SK-N-SH (cell line): ENCODE data around the gene BAIAP2L2. TPM values are rescaled to one million over a fixed set of nuclear protein-coding genes. Genes with fewer than 3 reads are reported as not detected.

Experiments
- CTCF ChIA-PET: fragments of 300-600, 350-600 bp; formaldehyde crosslinking; extraction: SDS; loops from one replicate; lab custom pipeline; 2021; lab: Yijun Ruan, JAX
- POLR2A ChIA-PET: fragments of 350-600 bp; sonication (Branson Sonifier 250); formaldehyde crosslinking; extraction: SDS; loops from one replicate; lab custom pipeline; 2020; ENCODE audit warnings: antibody characterized with exemption, inconsistent platforms; lab: Yijun Ruan, JAX
- DNase-seq: peaks from one replicate; pipeline ENCODE4 v3.0.0; 2012
- H2AFZ ChIP-seq: fragments of 200-600 bp; sonication (generic); 2 replicates; pipeline ENCODE4 v1.8.1; 2016; ENCODE audit warnings: antibody characterized with exemption, mild to moderate bottlenecking, low read depth
- H3F3A ChIP-seq: fragments of 200-600 bp; sonication (generic); replicated peaks from 2 replicates; pipeline ENCODE3; 2016; ENCODE audit warnings: antibody characterized with exemption, mild to moderate bottlenecking; ENCODE audit not compliant: insufficient read depth
- H3K27ac ChIP-seq, 2 experiments: fragments of 200-500 bp in 1 of 2; fragments of 200-600 bp in 1 of 2; sonication (Bioruptor generic) in 1 of 2; sonication (generic), shearing (Covaris generic) in 1 of 2; 2 replicates each; pipeline versions ENCODE4 v1.5.1 to v1.6.1; 2014 to 2016; ENCODE audit warnings: low read depth in 2 of 2, inconsistent platforms in 1 of 2, low read length in 1 of 2, mild to moderate bottlenecking in 1 of 2, mixed read lengths in 1 of 2
- H3K27me3 ChIP-seq: fragments of 200-600 bp; sonication (generic), shearing (Covaris generic); 2 replicates; pipeline ENCODE4 v1.6.1; 2016; ENCODE audit warnings: mixed run types; ENCODE audit not compliant: insufficient read depth
- H3K36me3 ChIP-seq, 2 experiments: fragments of 200-500 bp in 1 of 2; fragments of 200-600 bp in 1 of 2; sonication (Bioruptor generic) in 1 of 2; sonication (generic) in 1 of 2; replicated peaks in 1 of 2; 2 replicates each; pipeline versions ENCODE3 to v1.5.1; 2014 to 2016; ENCODE audit warnings: low read length in 1 of 2, mild to moderate bottlenecking in 1 of 2; ENCODE audit not compliant: insufficient read depth in 2 of 2, control insufficient read depth in 1 of 2
- H3K4me1 ChIP-seq, 2 experiments: fragments of 200-500 bp in 1 of 2; fragments of 200-600 bp in 1 of 2; sonication (Bioruptor generic) in 1 of 2; sonication (generic), shearing (Covaris generic) in 1 of 2; 2 replicates each; pipeline versions ENCODE4 v1.5.1 to v1.6.1; 2014 to 2016; ENCODE audit warnings: low read depth in 1 of 2, low read length in 1 of 2, mixed run types in 1 of 2; ENCODE audit not compliant: insufficient read depth in 2 of 2, control insufficient read depth in 1 of 2
- H3K4me2 ChIP-seq: fragments of 200-600 bp; sonication (generic), shearing (Covaris generic); 2 replicates; pipeline ENCODE4 v1.6.1; 2017; ENCODE audit warnings: mixed run types
- H3K4me3 ChIP-seq, 2 experiments: fragments of 200-500 bp in 1 of 2; fragments of 200-600 bp in 1 of 2; sonication (Bioruptor generic) in 1 of 2; sonication (generic), shearing (Covaris generic) in 1 of 2; 2 replicates each; pipeline versions ENCODE4 v1.5.1 to v1.8.1; 2014 to 2016; ENCODE audit warnings: low read depth in 2 of 2, inconsistent platforms in 1 of 2, low read length in 1 of 2, mild to moderate bottlenecking in 1 of 2, mixed read lengths in 1 of 2, moderate library complexity in 1 of 2
- H3K79me2 ChIP-seq: fragments of 200-600 bp; sonication (generic); 2 replicates; pipeline ENCODE4 v1.8.1; 2017; ENCODE audit warnings: mild to moderate bottlenecking; ENCODE audit not compliant: insufficient read depth
- H3K9ac ChIP-seq: fragments of 200-600 bp; sonication (generic); 2 replicates; pipeline ENCODE4 v1.6.1; 2017; ENCODE audit warnings: mixed run types
- H3K9me2 ChIP-seq: fragments of 200-600 bp; sonication (generic); 2 replicates; pipeline ENCODE4 v1.6.1; 2017; ENCODE audit warnings: mixed run types
- H3K9me3 ChIP-seq: fragments of 200-600 bp; sonication (generic); 2 replicates; pipeline ENCODE4 v1.6.1; 2017; ENCODE audit warnings: mixed run types, mild to moderate bottlenecking, moderate library complexity
- H4K20me1 ChIP-seq: fragments of 200-600 bp; sonication (generic); 2 replicates; pipeline ENCODE4 v1.6.1; 2017; ENCODE audit warnings: mild to moderate bottlenecking, mixed run types; ENCODE audit not compliant: insufficient read depth
- ELF1 ChIP-seq: IDR thresholded peaks from 2 replicates; pipeline ENCODE4 v1.4.0; 2012
- FOXJ3 ChIP-seq: sonication (generic); formaldehyde crosslinking; IDR thresholded peaks from 2 replicates; pipeline ENCODE4 v1.5.1; 2020; ENCODE audit warnings: mild to moderate bottlenecking, missing genetic modification reagents
- GATA2 ChIP-seq: sonication (generic); formaldehyde crosslinking; IDR thresholded peaks from 2 replicates; pipeline ENCODE4 v1.5.0; 2020; ENCODE audit warnings: mild to moderate bottlenecking, missing genetic modification reagents
- JUND ChIP-seq: IDR thresholded peaks from 2 replicates; pipeline ENCODE4 v1.4.0; 2012
- MEF2A ChIP-seq: IDR thresholded peaks from 2 replicates; pipeline ENCODE4 v1.4.0; 2012; ENCODE audit warnings: low read depth, borderline replicate concordance
- MXI1 ChIP-seq: IDR thresholded peaks from 2 replicates; pipeline ENCODE4 v1.6.1; 2012; ENCODE audit warnings: mild to moderate bottlenecking, low read depth, low read length, improper control_type of control experiment
- POLR2AphosphoS5 ChIP-seq: IDR thresholded peaks from 2 replicates; pipeline ENCODE4 v1.6.1; 2012; ENCODE audit warnings: low read depth, low read length
- RCOR1 ChIP-seq: fragments of 150-350 bp; IDR thresholded peaks from 2 replicates; pipeline ENCODE4 v1.6.1; 2017; ENCODE audit warnings: antibody characterized with exemption, low read length
- RFX5 ChIP-seq: IDR thresholded peaks from 2 replicates; pipeline ENCODE4 v1.6.1; 2012; ENCODE audit warnings: mild to moderate bottlenecking, improper control_type of control experiment, low read length
- SIN3A ChIP-seq: IDR thresholded peaks from 2 replicates; pipeline ENCODE4 v1.6.1; 2012; ENCODE audit warnings: low read depth, mild to moderate bottlenecking, low read length, moderate library complexity, borderline replicate concordance
- SMC3 ChIP-seq: IDR thresholded peaks from 2 replicates; pipeline ENCODE4 v1.6.1; 2012; ENCODE audit warnings: low read depth, low read length, improper control_type of control experiment
- TAF1 ChIP-seq: IDR thresholded peaks from 2 replicates; pipeline ENCODE4 v1.6.1; 2012; ENCODE audit warnings: low read depth, mild to moderate bottlenecking, low read length, moderate library complexity, borderline replicate concordance
- TCF12 ChIP-seq: IDR thresholded peaks from 2 replicates; pipeline ENCODE4 v1.4.0; 2012
- TEAD4 ChIP-seq: IDR thresholded peaks from 2 replicates; pipeline ENCODE4 v1.4.0; 2012; ENCODE audit warnings: mild to moderate bottlenecking, borderline replicate concordance; ENCODE audit not compliant: insufficient read depth
- USF1 ChIP-seq: IDR thresholded peaks from 2 replicates; pipeline ENCODE4 v1.4.0; 2012; ENCODE audit warnings: low read depth, borderline replicate concordance
- YY1 ChIP-seq: IDR thresholded peaks from 2 replicates; pipeline ENCODE4 v1.4.0; 2012; ENCODE audit warnings: low read depth, mild to moderate bottlenecking
- WGBS: methylation state at CpG from one replicate; pipeline ENCODE4 v1.1.6; 2017; ENCODE audit warnings: low lambda C conversion rate; 5-methylcytosine and 5-hydroxymethylcytosine counted together
- polyA plus RNA-seq, 3 experiments: library from polyadenylated mRNA; depleted of rRNA; stranded (reverse); fragments of >200 nt; gene quantifications; 2 replicates each; pipeline ENCODE4 v1.2.3, GENCODE V29; 2012
- TF ChIP-seq, protein P1 (sequence below): fragments of 200-600 bp; sonication (generic); IDR thresholded peaks from 2 replicates; pipeline ENCODE4 v1.6.1; 2017; ENCODE audit warnings: antibody characterized with exemption, mild to moderate bottlenecking, moderate library complexity
- TF ChIP-seq, protein P2 (sequence below): IDR thresholded peaks from 2 replicates; pipeline ENCODE4 v1.6.1; 2012; ENCODE audit warnings: mild to moderate bottlenecking, low read depth, low read length, moderate library complexity
- TF ChIP-seq, protein P3 (sequence below): IDR thresholded peaks from 2 replicates; pipeline ENCODE4; 2012

BAIAP2L2 gene
- polyA plus RNA-seq, 1 of the 3 experiments (the other 2 are of a cell fraction), result 0.16 TPM

- no peak overlapping the region for H2AFZ ChIP-seq
- H3K36me3 ChIP-seq, result no peaks in the 10 kb centered on the region
- no peaks in the 10 kb centered on the region for H4K20me1 ChIP-seq
- H3K27ac ChIP-seq, result no peak overlapping the region
- H3K9me2 ChIP-seq, result no peaks in the 10 kb centered on the region
- DNase-seq, result peak; percentile 36
- H3K4me3 ChIP-seq, result no peak overlapping the region
- CTCF ChIA-PET, result no interaction called here
- no peaks in the 10 kb centered on the region for H3K9me3 ChIP-seq
- TF ChIP-seq, protein P1, sequence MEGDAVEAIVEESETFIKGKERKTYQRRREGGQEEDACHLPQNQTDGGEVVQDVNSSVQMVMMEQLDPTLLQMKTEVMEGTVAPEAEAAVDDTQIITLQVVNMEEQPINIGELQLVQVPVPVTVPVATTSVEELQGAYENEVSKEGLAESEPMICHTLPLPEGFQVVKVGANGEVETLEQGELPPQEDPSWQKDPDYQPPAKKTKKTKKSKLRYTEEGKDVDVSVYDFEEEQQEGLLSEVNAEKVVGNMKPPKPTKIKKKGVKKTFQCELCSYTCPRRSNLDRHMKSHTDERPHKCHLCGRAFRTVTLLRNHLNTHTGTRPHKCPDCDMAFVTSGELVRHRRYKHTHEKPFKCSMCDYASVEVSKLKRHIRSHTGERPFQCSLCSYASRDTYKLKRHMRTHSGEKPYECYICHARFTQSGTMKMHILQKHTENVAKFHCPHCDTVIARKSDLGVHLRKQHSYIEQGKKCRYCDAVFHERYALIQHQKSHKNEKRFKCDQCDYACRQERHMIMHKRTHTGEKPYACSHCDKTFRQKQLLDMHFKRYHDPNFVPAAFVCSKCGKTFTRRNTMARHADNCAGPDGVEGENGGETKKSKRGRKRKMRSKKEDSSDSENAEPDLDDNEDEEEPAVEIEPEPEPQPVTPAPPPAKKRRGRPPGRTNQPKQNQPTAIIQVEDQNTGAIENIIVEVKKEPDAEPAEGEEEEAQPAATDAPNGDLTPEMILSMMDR, result no peak
- TF ChIP-seq MXI1, result no peak
- TF ChIP-seq ELF1, result no peak
- TF ChIP-seq MEF2A, result no peak
- no peak for TF ChIP-seq JUND
- no peak for TF ChIP-seq YY1
- TF ChIP-seq RCOR1, result no peak
- TF ChIP-seq USF1, result no peak
- TF ChIP-seq TAF1, result no peak
- no peak for TF ChIP-seq RFX5
- no peak for TF ChIP-seq FOXJ3 (CRISPR knock-in tag)
- TF ChIP-seq SIN3A, result no peak
- no peak for TF ChIP-seq SMC3
- TF ChIP-seq, protein P2, sequence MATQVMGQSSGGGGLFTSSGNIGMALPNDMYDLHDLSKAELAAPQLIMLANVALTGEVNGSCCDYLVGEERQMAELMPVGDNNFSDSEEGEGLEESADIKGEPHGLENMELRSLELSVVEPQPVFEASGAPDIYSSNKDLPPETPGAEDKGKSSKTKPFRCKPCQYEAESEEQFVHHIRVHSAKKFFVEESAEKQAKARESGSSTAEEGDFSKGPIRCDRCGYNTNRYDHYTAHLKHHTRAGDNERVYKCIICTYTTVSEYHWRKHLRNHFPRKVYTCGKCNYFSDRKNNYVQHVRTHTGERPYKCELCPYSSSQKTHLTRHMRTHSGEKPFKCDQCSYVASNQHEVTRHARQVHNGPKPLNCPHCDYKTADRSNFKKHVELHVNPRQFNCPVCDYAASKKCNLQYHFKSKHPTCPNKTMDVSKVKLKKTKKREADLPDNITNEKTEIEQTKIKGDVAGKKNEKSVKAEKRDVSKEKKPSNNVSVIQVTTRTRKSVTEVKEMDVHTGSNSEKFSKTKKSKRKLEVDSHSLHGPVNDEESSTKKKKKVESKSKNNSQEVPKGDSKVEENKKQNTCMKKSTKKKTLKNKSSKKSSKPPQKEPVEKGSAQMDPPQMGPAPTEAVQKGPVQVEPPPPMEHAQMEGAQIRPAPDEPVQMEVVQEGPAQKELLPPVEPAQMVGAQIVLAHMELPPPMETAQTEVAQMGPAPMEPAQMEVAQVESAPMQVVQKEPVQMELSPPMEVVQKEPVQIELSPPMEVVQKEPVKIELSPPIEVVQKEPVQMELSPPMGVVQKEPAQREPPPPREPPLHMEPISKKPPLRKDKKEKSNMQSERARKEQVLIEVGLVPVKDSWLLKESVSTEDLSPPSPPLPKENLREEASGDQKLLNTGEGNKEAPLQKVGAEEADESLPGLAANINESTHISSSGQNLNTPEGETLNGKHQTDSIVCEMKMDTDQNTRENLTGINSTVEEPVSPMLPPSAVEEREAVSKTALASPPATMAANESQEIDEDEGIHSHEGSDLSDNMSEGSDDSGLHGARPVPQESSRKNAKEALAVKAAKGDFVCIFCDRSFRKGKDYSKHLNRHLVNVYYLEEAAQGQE, result no peak
- TF ChIP-seq, protein P3, sequence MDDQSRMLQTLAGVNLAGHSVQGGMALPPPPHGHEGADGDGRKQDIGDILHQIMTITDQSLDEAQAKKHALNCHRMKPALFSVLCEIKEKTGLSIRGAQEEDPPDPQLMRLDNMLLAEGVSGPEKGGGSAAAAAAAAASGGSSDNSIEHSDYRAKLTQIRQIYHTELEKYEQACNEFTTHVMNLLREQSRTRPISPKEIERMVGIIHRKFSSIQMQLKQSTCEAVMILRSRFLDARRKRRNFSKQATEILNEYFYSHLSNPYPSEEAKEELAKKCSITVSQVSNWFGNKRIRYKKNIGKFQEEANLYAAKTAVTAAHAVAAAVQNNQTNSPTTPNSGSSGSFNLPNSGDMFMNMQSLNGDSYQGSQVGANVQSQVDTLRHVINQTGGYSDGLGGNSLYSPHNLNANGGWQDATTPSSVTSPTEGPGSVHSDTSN, result no peak
- no peak for TF ChIP-seq GATA2 (CRISPR knock-in tag)
- no peak for TF ChIP-seq TCF12
- TF ChIP-seq POLR2AphosphoS5, result no peak
- no peak for TF ChIP-seq TEAD4
- POLR2A ChIA-PET, result interaction anchor here (1.3 kb wide), 1 partner anchor 20 kb away, joined by 4 read pairs; no protein-coding TSS in a partner anchor
- H3K9ac ChIP-seq, result no peak overlapping the region
- H3K4me2 ChIP-seq, result no peak overlapping the region
- no peaks in the 10 kb centered on the region for H3K27me3 ChIP-seq
- peaks cover 0 to 4% of the 10 kb centered on the region in 2 experiments; a peak in 1 of 4 replicates for H3K4me1 ChIP-seq
- no peaks in the 10 kb centered on the region for H3K79me2 ChIP-seq
- 100% methylated on average over 2 of the region's 5 CpGs for WGBS
- H3F3A ChIP-seq, result no peaks in the 10 kb centered on the region
These were observed 33.5 kb upstream of the BAIAP2L2 start for GRCh38 chr22:38144025-38144405.
